AG09309 (cell line): ENCODE results near the gene MKRN2OS.

Source experiments
- DNase-seq: peaks from one replicate; pipeline ENCODE4 v3.0.0-alpha.2; 2010; ENCODE audit warnings: low read depth
- H3K4me3 ChIP-seq: 2 replicates; pipeline ENCODE4 v1.5.1; 2011; ENCODE audit warnings: mild to moderate bottlenecking, low read depth, low read length, moderate library complexity; ENCODE audit not compliant: control insufficient read depth
- TF ChIP-seq, protein P1 (sequence below): IDR thresholded peaks from 2 replicates; pipeline ENCODE4 v1.5.1; 2011; ENCODE audit warnings: mild to moderate bottlenecking, low read depth, low read length, inconsistent platforms; ENCODE audit not compliant: insufficient read depth, control insufficient read depth; ENCODE audit errors: missing control alignments

MKRN2OS gene

DNA sequence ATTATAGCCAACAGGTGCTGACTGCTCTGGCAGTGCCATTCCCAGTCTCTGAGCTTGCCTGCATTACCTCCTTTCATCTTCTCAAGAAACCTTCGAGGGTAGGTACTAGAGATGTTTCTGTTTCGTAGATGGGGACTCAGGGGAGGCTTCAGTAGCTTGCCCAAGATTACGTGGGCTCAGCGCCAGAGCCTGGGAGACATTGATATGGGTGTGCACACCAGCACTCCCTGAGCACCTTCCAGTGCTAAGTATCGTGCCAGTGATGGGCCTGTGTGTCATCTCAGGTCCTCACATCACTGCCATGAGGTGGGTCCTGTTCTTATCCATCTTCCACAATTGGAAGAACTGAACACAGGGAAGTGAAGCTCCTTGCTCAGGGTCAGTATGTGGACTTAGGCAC is 45.8 kb downstream of the MKRN2OS start:
- H3K4me3 ChIP-seq = no peak overlapping the region
- TF ChIP-seq, protein P1, sequence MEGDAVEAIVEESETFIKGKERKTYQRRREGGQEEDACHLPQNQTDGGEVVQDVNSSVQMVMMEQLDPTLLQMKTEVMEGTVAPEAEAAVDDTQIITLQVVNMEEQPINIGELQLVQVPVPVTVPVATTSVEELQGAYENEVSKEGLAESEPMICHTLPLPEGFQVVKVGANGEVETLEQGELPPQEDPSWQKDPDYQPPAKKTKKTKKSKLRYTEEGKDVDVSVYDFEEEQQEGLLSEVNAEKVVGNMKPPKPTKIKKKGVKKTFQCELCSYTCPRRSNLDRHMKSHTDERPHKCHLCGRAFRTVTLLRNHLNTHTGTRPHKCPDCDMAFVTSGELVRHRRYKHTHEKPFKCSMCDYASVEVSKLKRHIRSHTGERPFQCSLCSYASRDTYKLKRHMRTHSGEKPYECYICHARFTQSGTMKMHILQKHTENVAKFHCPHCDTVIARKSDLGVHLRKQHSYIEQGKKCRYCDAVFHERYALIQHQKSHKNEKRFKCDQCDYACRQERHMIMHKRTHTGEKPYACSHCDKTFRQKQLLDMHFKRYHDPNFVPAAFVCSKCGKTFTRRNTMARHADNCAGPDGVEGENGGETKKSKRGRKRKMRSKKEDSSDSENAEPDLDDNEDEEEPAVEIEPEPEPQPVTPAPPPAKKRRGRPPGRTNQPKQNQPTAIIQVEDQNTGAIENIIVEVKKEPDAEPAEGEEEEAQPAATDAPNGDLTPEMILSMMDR = no peak
- no peak for DNase-seq

DNA sequence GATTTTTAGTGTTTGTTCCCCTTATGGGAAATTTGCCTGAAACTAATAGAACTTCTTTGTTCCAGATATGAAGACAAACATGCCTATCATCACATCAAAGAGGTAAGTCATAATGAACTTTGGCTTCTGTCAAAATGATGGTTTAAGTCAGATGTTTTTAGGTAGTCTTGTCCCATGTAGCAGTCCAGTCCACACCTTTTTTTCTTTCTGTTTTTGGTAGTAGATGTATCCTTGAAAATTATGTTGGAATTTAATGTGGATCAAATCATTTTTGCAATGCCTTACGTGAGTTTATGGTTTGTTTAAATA is 48.9 kb downstream of the MKRN2OS start:
- TF ChIP-seq, protein P1 = no peak
- DNase-seq = no peak
- no peak overlapping the region for H3K4me3 ChIP-seq

DNA sequence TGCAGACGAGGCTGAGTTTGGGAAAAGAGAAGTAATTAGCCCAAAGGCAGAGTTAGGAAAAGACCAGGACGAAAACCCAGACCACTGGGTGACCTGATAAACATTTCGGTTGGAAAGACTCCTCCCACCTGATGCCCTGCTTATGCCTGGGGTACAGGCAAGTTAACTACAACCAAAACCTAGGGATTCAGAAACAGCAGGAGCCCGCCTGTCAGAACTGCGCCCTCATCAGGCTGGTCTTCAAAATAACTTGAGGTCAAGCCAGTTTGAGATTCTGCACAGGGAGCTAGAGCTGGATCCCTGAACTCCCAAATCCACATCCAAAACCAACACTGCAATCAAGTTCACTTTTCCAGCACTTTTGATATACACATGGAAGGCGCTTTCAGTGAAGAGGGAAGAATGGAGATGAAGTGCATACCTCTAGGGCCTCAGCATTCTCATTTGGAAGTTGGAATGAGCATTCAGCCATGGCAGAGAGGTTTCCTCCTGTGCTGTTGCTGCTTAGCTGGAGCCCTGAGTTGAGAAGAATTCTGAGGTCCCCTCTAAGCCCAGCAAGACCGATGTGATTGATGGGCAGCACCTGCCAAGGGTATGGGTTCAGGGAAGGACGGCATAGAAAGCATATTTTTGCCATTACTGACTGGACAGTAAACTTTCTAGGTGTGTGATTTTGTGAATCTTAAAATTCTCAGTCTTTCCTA is 49.4 kb downstream of the MKRN2OS start:
- no peak for DNase-seq
- TF ChIP-seq, protein P1 = peak; percentile 3

DNA sequence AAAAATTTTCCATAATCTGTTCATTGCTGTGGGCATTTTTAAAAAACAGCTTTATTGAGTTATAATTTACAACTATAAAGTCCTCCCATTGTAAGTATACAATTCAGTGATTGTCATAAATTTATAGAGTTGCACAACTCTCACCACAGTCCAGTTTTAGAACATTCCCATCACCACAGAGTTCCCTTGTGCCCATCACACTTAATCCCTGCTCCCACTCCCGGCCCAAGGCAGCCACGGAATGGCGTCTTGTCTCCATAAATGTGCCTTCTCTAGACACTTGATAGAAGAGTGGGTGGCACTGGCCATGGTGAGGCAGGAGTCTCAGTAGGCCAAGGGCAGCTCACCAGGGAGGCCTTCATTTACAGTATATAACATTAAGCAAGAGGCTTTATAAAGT is 54.8 kb downstream of the MKRN2OS start:
- H3K4me3 ChIP-seq = no peak overlapping the region
- no peak for DNase-seq
- TF ChIP-seq, protein P1 = no peak

More for the DNA sequence above, 49.4 kb downstream of the MKRN2OS start:
- no peak overlapping the region for H3K4me3 ChIP-seq

DNA sequence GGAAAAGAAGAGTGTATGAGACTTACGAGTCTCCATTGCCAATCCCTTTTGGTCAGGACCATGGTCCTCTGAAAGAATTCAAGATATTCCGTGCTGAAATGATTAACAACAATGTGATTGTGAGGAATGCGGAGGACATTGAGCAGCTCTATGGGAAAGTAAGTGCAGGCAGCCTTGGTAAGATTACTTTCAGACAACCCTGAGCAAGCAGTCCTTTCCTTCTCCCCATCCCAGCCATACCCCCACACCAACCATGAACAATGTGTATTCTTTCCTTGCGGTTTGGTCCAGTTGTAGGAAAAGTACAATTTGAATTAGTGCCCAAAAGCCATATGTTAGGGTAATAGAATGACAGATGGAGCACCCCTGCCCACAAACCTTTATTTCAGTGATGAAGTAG is 55.5 kb downstream of the MKRN2OS start:
- no peak for DNase-seq
- TF ChIP-seq, protein P1 = no peak
- H3K4me3 ChIP-seq = no peak overlapping the region
